ENCODE data around the gene SNTB2.

DNA sequence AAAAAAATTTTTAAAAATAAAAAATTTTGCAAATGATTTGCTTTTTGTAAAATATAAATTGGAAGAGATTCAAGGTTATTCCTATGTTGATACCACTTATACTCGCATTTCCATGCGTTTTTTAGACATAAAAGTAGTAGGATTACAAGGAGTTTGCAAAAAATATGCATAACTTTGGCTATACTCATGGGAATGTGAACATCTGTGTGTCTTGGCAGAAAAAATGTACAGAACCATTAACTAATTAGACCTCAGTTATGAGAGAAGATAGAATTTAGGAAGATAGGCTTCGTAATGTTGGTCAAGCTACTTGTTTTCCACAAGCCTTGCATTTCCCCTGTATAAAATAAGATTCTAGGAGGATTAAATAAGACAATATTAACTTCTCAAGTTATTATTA is 63.1 kb downstream of the SNTB2 start:
- TF ChIP-seq BRCA1 (CRISPR knock-in tag; IDR thresholded peaks at IDR 0.05): no peak
- no peak for TF ChIP-seq ZNF567 (CRISPR knock-in tag; IDR thresholded peaks at IDR 0.05; ENCODE audit: borderline replicate concordance)
- no peak for TF ChIP-seq MYC (CRISPR knock-in tag; IDR thresholded peaks at IDR 0.05; ENCODE audit: borderline replicate concordance)
